ENCODE data around the gene SCRN2. TPM values are rescaled to one million over a fixed set of nuclear protein-coding genes. Genes with fewer than 3 reads are reported as not detected.
A peak's percentile ranks its signal among the peaks of the same experiment; 100 is the strongest.

Gene SCRN2
- total and polyA plus RNA-seq, 4 experiments from 2014 or later: 15.7 to 30.5 (median 23.0) TPM

- Mint-ChIP-seq H3K27me3 (peaks cover 12 to 20% of the 10 kb centered on the region in 2 donors), H3K36me3 (no peaks in the 10 kb centered on the region), H3K27ac (no peak overlapping the region), H3K4me1 (peaks cover 0 to 18% (median 14%) of the 10 kb centered on the region in 4 donors), H3K9me3 (no peaks in the 10 kb centered on the region), H3K4me3 (peak overlapping the region in 1 of 8 donors; percentile 11)
- no peaks in the 10 kb centered on the region for H3K27me3 ChIP-seq (ENCODE audit: insufficient read depth, low read length)
- H3K9me3 ChIP-seq (ENCODE audit: control insufficient read depth in 1 of 2, low read length in 2 of 2): no peaks in the 10 kb centered on the region
- H3K36me3 ChIP-seq (ENCODE audit: insufficient read depth, low read length): no peaks in the 10 kb centered on the region
- ChIA-PET POLR2A (ENCODE audit: partially characterized antibody) (interaction anchor here (0.5 to 1.4 kb wide), 7 partner anchors 10 to 695 kb away, joined by 3 to 5 read pairs (median 4); partner anchors contain the start of genes LRRC46 and MRPL10), CTCF (ENCODE audit: partially characterized antibody) (interaction anchor here (0.9 to 2.5 kb wide), 4 partner anchors 16 to 27 kb away, joined by 5 to 16 read pairs (median 6); partner anchors contain the start of gene SCRN2)
- H3K27ac ChIP-seq (ENCODE audit: low read depth, low read length): no peak overlapping the region
- DNase-seq: no peak
- intact Hi-C loops (cut with micrococcal nuclease): no loop called here
- H3K4me1 ChIP-seq (ENCODE audit: insufficient read depth, low read length): peaks cover 18% of the 10 kb centered on the region
- H3K4me3 ChIP-seq (ENCODE audit: low read length in 2 of 2): no peak overlapping the region
Measured at GRCh38 chr17:47862621-47863440, 21.8 kb upstream of the SCRN2 start.

- no peak for DNase-seq
- Histone ChIP-seq H3K36me3 (ENCODE audit: insufficient read depth, low read length) (no peaks in the 10 kb centered on the region), H3K27me3 (ENCODE audit: insufficient read depth, low read length) (no peaks in the 10 kb centered on the region), H3K9me3 (ENCODE audit: control insufficient read depth in 1 of 2, low read length in 2 of 2) (no peaks in the 10 kb centered on the region), H3K4me3 (ENCODE audit: low read length in 2 of 2) (no peak overlapping the region), H3K27ac (ENCODE audit: low read depth, low read length) (no peak overlapping the region), H3K4me1 (ENCODE audit: insufficient read depth, low read length) (peaks cover 18% of the 10 kb centered on the region)
- Mint-ChIP-seq H3K27me3 (peaks cover 7 to 31% of the 10 kb centered on the region in 2 donors), H3K9me3 (no peaks in the 10 kb centered on the region), H3K36me3 (no peaks in the 10 kb centered on the region), H3K4me3 (no peak overlapping the region), H3K4me1 (peaks cover 0 to 17% (median 13%) of the 10 kb centered on the region in 4 donors), H3K27ac (peak overlapping the region in 1 of 7 donors; percentile 68)
- POLR2A ChIA-PET (ENCODE audit: partially characterized antibody): no interaction called here
- CTCF ChIA-PET (ENCODE audit: partially characterized antibody): interaction anchor here (1.1 to 1.2 kb wide), 3 partner anchors 18 to 35 kb away, joined by 3 to 4 read pairs (median 3); no protein-coding TSS in a partner anchor
- intact Hi-C loops (cut with micrococcal nuclease): no loop called here
Measured at GRCh38 chr17:47860386-47860785, 19.3 kb upstream of the SCRN2 start.

- DNase-seq: no peak
- peaks cover 27 to 52% of the 10 kb centered on the region in 2 donors for H3K27me3 Mint-ChIP-seq
- POLR2A ChIA-PET (ENCODE audit: partially characterized antibody): no interaction called here
Measured at GRCh38 chr17:47857551-47858455, 16.7 kb upstream of the SCRN2 start.

GRCh38 chr17:47856830-47857229 is 15.8 kb upstream of the SCRN2 start:
- ChIA-PET POLR2A (ENCODE audit: partially characterized antibody) (no interaction called here), CTCF (ENCODE audit: partially characterized antibody) (interaction anchor here (1.0 to 3.2 kb wide), 4 partner anchors 15 to 33 kb away, joined by 3 to 24 read pairs (median 10); partner anchors contain the start of gene SCRN2)
- H3K4me3 ChIP-seq (ENCODE audit: low read length in 2 of 2): no peak overlapping the region
- no peak for DNase-seq
- Mint-ChIP-seq H3K27me3 (peaks cover 34 to 60% of the 10 kb centered on the region in 2 donors), H3K4me3 (no peak overlapping the region), H3K27ac (no peak overlapping the region), H3K36me3 (no peaks in the 10 kb centered on the region), H3K9me3 (no peaks in the 10 kb centered on the region), H3K4me1 (peaks cover 6 to 9% (median 8%) of the 10 kb centered on the region in 4 donors)
- no peaks in the 10 kb centered on the region for H3K36me3 ChIP-seq (ENCODE audit: insufficient read depth, low read length)
- H3K4me1 ChIP-seq (ENCODE audit: insufficient read depth, low read length): peaks cover 11% of the 10 kb centered on the region
- H3K27me3 ChIP-seq (ENCODE audit: insufficient read depth, low read length): peaks cover 21% of the 10 kb centered on the region
- intact Hi-C loops (cut with micrococcal nuclease): no loop called here
- no peaks in the 10 kb centered on the region for H3K9me3 ChIP-seq (ENCODE audit: control insufficient read depth in 1 of 2, low read length in 2 of 2)
- H3K27ac ChIP-seq (ENCODE audit: low read depth, low read length): no peak overlapping the region

More at GRCh38 chr17:47857551-47858455, 16.7 kb upstream of the SCRN2 start:
- Mint-ChIP-seq H3K36me3 (no peaks in the 10 kb centered on the region), H3K27ac (no peak overlapping the region), H3K4me3 (no peak overlapping the region), H3K4me1 (peaks cover 0 to 6% (median 4%) of the 10 kb centered on the region in 4 donors), H3K9me3 (no peaks in the 10 kb centered on the region)
- H3K9me3 ChIP-seq (ENCODE audit: control insufficient read depth in 1 of 2, low read length in 2 of 2): no peaks in the 10 kb centered on the region
- intact Hi-C loops (cut with micrococcal nuclease): no loop called here
- CTCF ChIA-PET (ENCODE audit: partially characterized antibody): interaction anchor here (1.0 to 2.2 kb wide), 2 partner anchors 27 to 32 kb away, joined by 3 to 6 read pairs; no protein-coding TSS in a partner anchor
- no peak overlapping the region for H3K4me3 ChIP-seq (ENCODE audit: low read length in 2 of 2)
- H3K4me1 ChIP-seq (ENCODE audit: insufficient read depth, low read length): peaks cover 6% of the 10 kb centered on the region
- H3K36me3 ChIP-seq (ENCODE audit: insufficient read depth, low read length): no peaks in the 10 kb centered on the region
- peaks cover 11% of the 10 kb centered on the region for H3K27me3 ChIP-seq (ENCODE audit: insufficient read depth, low read length)
- H3K27ac ChIP-seq (ENCODE audit: low read depth, low read length): no peak overlapping the region

GRCh38 chr17:47855737-47856136 is 14.7 kb upstream of the SCRN2 start:
- Mint-ChIP-seq H3K9me3 (no peaks in the 10 kb centered on the region), H3K27ac (no peak overlapping the region), H3K4me1 (peaks cover 6 to 12% (median 9%) of the 10 kb centered on the region in 4 donors), H3K36me3 (no peaks in the 10 kb centered on the region), H3K4me3 (no peak overlapping the region), H3K27me3 (peaks cover 34 to 64% of the 10 kb centered on the region in 2 donors)
- no peak overlapping the region for H3K4me3 ChIP-seq (ENCODE audit: low read length in 2 of 2)
- H3K27me3 ChIP-seq (ENCODE audit: insufficient read depth, low read length): peaks cover 22% of the 10 kb centered on the region
- peaks cover 19% of the 10 kb centered on the region for H3K4me1 ChIP-seq (ENCODE audit: insufficient read depth, low read length)
- H3K27ac ChIP-seq (ENCODE audit: low read depth, low read length): no peak overlapping the region
- intact Hi-C loops (cut with micrococcal nuclease): no loop called here
- no peaks in the 10 kb centered on the region for H3K36me3 ChIP-seq (ENCODE audit: insufficient read depth, low read length)
- ChIA-PET CTCF (ENCODE audit: partially characterized antibody) (interaction anchor here (1.3 to 3.2 kb wide), 3 partner anchors 10 to 34 kb away, joined by 3 to 24 read pairs (median 14); partner anchors contain the start of gene SCRN2), POLR2A (ENCODE audit: partially characterized antibody) (no interaction called here)
- no peak for DNase-seq
- no peaks in the 10 kb centered on the region for H3K9me3 ChIP-seq (ENCODE audit: control insufficient read depth in 1 of 2, low read length in 2 of 2)

- Histone ChIP-seq H3K27ac (ENCODE audit: low read depth, low read length) (no peak overlapping the region), H3K27me3 (ENCODE audit: insufficient read depth, low read length) (peaks cover 42% of the 10 kb centered on the region), H3K4me1 (ENCODE audit: insufficient read depth, low read length) (peaks cover 29% of the 10 kb centered on the region), H3K4me3 (ENCODE audit: low read length in 2 of 2) (no peak overlapping the region), H3K36me3 (ENCODE audit: insufficient read depth, low read length) (no peaks in the 10 kb centered on the region), H3K9me3 (ENCODE audit: control insufficient read depth in 1 of 2, low read length in 2 of 2) (no peaks in the 10 kb centered on the region)
- Mint-ChIP-seq H3K36me3 (no peaks in the 10 kb centered on the region), H3K9me3 (no peaks in the 10 kb centered on the region), H3K4me3 (no peak overlapping the region), H3K4me1 (peaks cover 13 to 27% (median 17%) of the 10 kb centered on the region in 4 donors), H3K27me3 (peaks cover 48 to 73% of the 10 kb centered on the region in 2 donors), H3K27ac (no peak overlapping the region)
- no peak for DNase-seq
- intact Hi-C loops (cut with micrococcal nuclease): no loop called here
- CTCF ChIA-PET (ENCODE audit: partially characterized antibody): interaction anchor here (3.2 to 20.5 kb wide), 2 partner anchors 12 to 34 kb away, joined by 24 to 562 read pairs; partner anchors contain the start of genes SCRN2 and SP2
- POLR2A ChIA-PET (ENCODE audit: partially characterized antibody): interaction anchor here (1.7 kb wide), 1 partner anchor 9 kb away, joined by 4 read pairs; no protein-coding TSS in a partner anchor
Measured at GRCh38 chr17:47853616-47854015, 12.5 kb upstream of the SCRN2 start.

Measured in CD4-positive, alpha-beta memory T cell (primary cell).